GM12878 (cell line): Measurements from ENCODE around the gene CNTN6. TPM values are rescaled to one million over a fixed set of nuclear protein-coding genes. Genes with fewer than 3 reads are reported as not detected.

Source experiments
- ATAC-seq: fragments of 200-7000 bp; cut with Tn5 transposase; 3 replicates; pipeline ENCODE4 v1.9.1; 2020; ENCODE audit warnings: mild to moderate bottlenecking, moderate library complexity
- BruUV-seq: library from RNA; stranded (reverse); fragments of 400-500 nt; replicated peaks from 2 replicates; lab custom pipeline; 2021; lab: Mats Ljungman, UMichigan
- CTCF ChIA-PET: fragments of 300-600 bp; sonication (Branson Sonifier 250); formaldehyde crosslinking; extraction: SDS; loops from one replicate; lab custom pipeline; 2021; ENCODE audit warnings: inconsistent platforms; lab: Yijun Ruan, JAX
- POLR2A ChIA-PET: fragments of 350-600 bp; formaldehyde crosslinking; extraction: SDS; loops from one replicate; lab custom pipeline; 2021; ENCODE audit warnings: inconsistent platforms; lab: Charles Lee
- RAD21 ChIA-PET: fragments of 300-600 bp; sonication (Branson Sonifier 250); formaldehyde crosslinking; loops from one replicate; lab custom pipeline; 2023; ENCODE audit warnings: antibody characterized with exemption; ENCODE audit not compliant: unreplicated experiment; lab: Charles Lee
- SMC1A ChIA-PET: fragments of 300-600 bp; sonication (Branson Sonifier 250); formaldehyde crosslinking; loops from one replicate; lab custom pipeline; 2023; ENCODE audit not compliant: unreplicated experiment, uncharacterized antibody; lab: Charles Lee
- DNase-seq: peaks from one replicate; pipeline ENCODE4 v3.0.0-alpha.2; 2011; ENCODE audit warnings: low read depth, low spot score
- FAIRE-seq: peaks from 3 replicates; lab custom pipeline; 2011; peaks lifted over from hg19 to GRCh38; lab: Jason Lieb, UNC
- H2AFZ ChIP-seq: 2 replicates; pipeline ENCODE4 v1.6.0; 2011; ENCODE audit warnings: low read depth, low read length, control low read depth; ENCODE audit not compliant: control insufficient read depth
- H3K27ac ChIP-seq: 2 replicates; pipeline ENCODE4 v1.5.1; 2011; ENCODE audit warnings: control low read depth; ENCODE audit not compliant: control insufficient read depth, insufficient read depth
- H3K27me3 ChIP-seq, 2 experiments: replicated peaks in 1 of 2; 2 replicates each; pipeline versions ENCODE4 v1.6.0 to v1.6.1; 2011; ENCODE audit warnings: low read length in 1 of 2; ENCODE audit not compliant: control insufficient read depth in 2 of 2, insufficient read depth in 2 of 2
- H3K36me3 ChIP-seq, 2 experiments: 2 replicates each; pipeline ENCODE4 v1.5.1; 2011; ENCODE audit warnings: low read length in 1 of 2; ENCODE audit not compliant: control insufficient read depth in 2 of 2, insufficient read depth in 2 of 2
- H3K4me1 ChIP-seq: 2 replicates; pipeline ENCODE4 v1.6.1; 2011; ENCODE audit warnings: mild to moderate bottlenecking, low read length, moderate library complexity, mixed read lengths; ENCODE audit not compliant: control insufficient read depth, insufficient read depth
- H3K4me2 ChIP-seq: 2 replicates; pipeline ENCODE4 v1.6.0; 2011; ENCODE audit warnings: control low read depth; ENCODE audit not compliant: control insufficient read depth, insufficient read depth
- H3K4me3 ChIP-seq: fragments of 200-600 bp; sonication (generic); 2 replicates; pipeline ENCODE4 v1.5.1; 2016
- H3K79me2 ChIP-seq: 2 replicates; pipeline ENCODE4 v1.6.0; 2011; ENCODE audit warnings: low read length; ENCODE audit not compliant: control insufficient read depth, insufficient read depth
- H3K9ac ChIP-seq: 2 replicates; pipeline ENCODE4 v1.8.0; 2011; ENCODE audit warnings: low read length, control low read depth, mixed read lengths; ENCODE audit not compliant: control insufficient read depth, insufficient read depth
- H3K9me3 ChIP-seq: replicated peaks from 3 replicates; pipeline ENCODE4 v1.5.1; 2011; ENCODE audit warnings: mild to moderate bottlenecking, low read length; ENCODE audit not compliant: control insufficient read depth, insufficient read depth
- H4K20me1 ChIP-seq: 2 replicates; pipeline ENCODE4 v1.6.0; 2011; ENCODE audit not compliant: control insufficient read depth, insufficient read depth
- POLR2AphosphoS2 ChIP-seq: IDR thresholded peaks from 2 replicates; pipeline ENCODE4 v1.6.1; 2011; ENCODE audit warnings: low read depth, mild to moderate bottlenecking, low read length, improper control_type of control experiment, moderate library complexity
- STAT1 ChIP-seq: fragments of 450-650 bp; conservative IDR thresholded peaks from 2 replicates; pipeline ENCODE4 v1.6.1; 2014; ENCODE audit warnings: antibody characterized with exemption, mild to moderate bottlenecking
- ZBED1 ChIP-seq: IDR thresholded peaks from 2 replicates; pipeline ENCODE4 v1.6.1; 2016; ENCODE audit warnings: borderline replicate concordance
- WGBS: methylation state at CpG from one replicate; pipeline ENCODE4 v1.1.6; 2016; ENCODE audit warnings: low lambda C conversion rate; ENCODE audit not compliant: insufficient replicate concordance, insufficient coverage; ENCODE audit errors: missing lambda C conversion rate; 5-methylcytosine and 5-hydroxymethylcytosine counted together
- in situ Hi-C: fragments of 300-500 bp; cut with MboI; formaldehyde crosslinking; loops from 9 replicates; pipeline ENCODE4 v1.14.3; 2018; ENCODE audit warnings: mixed read lengths
- intact Hi-C: fragments of 100-400 bp; cut with micrococcal nuclease; formaldehyde crosslinking; loops from one replicate; pipeline ENCODE4 v1.14.2; 2022; ENCODE audit not compliant: unreplicated experiment
- polyA plus RNA-seq, 11 experiments: library from polyadenylated mRNA; depleted of rRNA in 4 of 11; unstranded in 6 of 11; stranded (reverse) in 5 of 11; fragments of >200 nt; fragmentation: Nextera tagmentation in 4 of 11; fragmentation: Illumina TruSeq in 1 of 11; extraction: Ambion mirVana in 4 of 11; extraction: Trizol in 1 of 11; gene quantifications; 1 replicate in 1 of 11; 2 replicates in 10 of 11; pipeline versions ENCODE4 v1.2.1 to v1.2.3, GENCODE V29; 2011 to 2016; ENCODE audit warnings: inconsistent platforms in 2 of 11, missing spikeins in 2 of 11, low read depth in 1 of 11
- total RNA-seq, 4 experiments: library from RNA; depleted of rRNA in 3 of 4; stranded (reverse); fragments of >200 nt in 3 of 4; fragmentation: Illumina TruSeq in 1 of 4; extraction: Trizol in 1 of 4; gene quantifications; 2 replicates each; pipeline versions ENCODE4 v1.2.1 to v1.2.3, GENCODE V29; 2013 to 2021
- TF ChIP-seq, protein P1 (sequence below): fragments of 450-650 bp; IDR thresholded peaks from 2 replicates; pipeline ENCODE4 v1.6.1; 2017; ENCODE audit warnings: borderline replicate concordance
- TF ChIP-seq, protein P2 (sequence below): fragments of 450-650 bp; IDR thresholded peaks from 2 replicates; pipeline ENCODE4 v1.6.1; 2018; ENCODE audit warnings: borderline replicate concordance, mild to moderate bottlenecking; ENCODE audit not compliant: partially characterized antibody
- TF ChIP-seq, protein P3 (sequence below): fragments of 450-650 bp; IDR thresholded peaks from 2 replicates; pipeline ENCODE4 v1.6.1; 2018; ENCODE audit warnings: mild to moderate bottlenecking, low read depth, moderate library complexity; ENCODE audit not compliant: partially characterized antibody

Gene CNTN6
- total and polyA plus RNA-seq, 10 of the 15 experiments (the other 5 are each of a cell fraction or from before 2014, with no cell fraction given): not detected

DNA sequence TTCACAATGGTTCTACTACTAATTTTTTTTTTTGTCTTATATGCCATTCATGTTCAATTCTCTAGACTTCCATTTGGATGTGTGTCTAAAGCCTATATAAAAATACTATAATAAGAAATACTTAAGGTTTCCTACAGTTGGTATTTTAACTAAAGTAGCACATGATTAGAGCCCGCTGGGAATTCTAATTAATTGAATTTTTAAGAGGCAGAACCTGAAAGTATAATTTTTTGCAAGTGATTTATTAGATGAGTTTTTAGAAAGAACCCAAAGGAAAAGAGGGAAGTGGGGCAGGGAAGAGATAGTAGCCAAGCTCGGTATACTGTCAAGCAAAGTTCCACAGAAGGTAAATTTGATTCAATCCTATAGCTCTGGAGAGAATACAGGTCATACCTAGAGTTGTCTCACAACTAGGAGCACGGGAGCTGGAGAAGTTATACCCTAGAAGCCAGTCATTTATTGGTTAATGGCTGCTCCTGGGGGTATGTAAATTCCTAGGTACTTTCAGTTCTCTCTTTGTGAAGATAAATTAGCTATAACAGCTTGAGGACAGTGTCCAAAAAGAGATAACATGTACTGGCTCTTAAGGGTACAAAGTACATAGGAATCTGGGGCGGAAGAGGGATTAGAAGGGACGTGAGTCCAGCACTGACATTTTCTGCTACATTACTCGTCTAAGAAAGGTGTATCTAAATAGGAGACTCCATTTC lies 225.6 kb downstream of the CNTN6 start:
- in situ Hi-C loops: no loop called here
- H3K27me3 ChIP-seq: no peaks in the 10 kb centered on the region
- H3K4me3 ChIP-seq: no peak overlapping the region
- no peaks in the 10 kb centered on the region for H4K20me1 ChIP-seq
- BruUV-seq: no TSS peak
- intact Hi-C loops: no loop called here
- no peaks in the 10 kb centered on the region for H3K36me3 ChIP-seq
- no peaks in the 10 kb centered on the region for H3K4me1 ChIP-seq
- RAD21 ChIA-PET: no interaction called here
- H2AFZ ChIP-seq: no peak overlapping the region
- ATAC-seq (no peak), FAIRE-seq (no peak), DNase-seq (no peak)
- H3K27ac ChIP-seq: no peak overlapping the region
- H3K4me2 ChIP-seq: no peak overlapping the region
- H3K9me3 ChIP-seq: no peaks in the 10 kb centered on the region
- POLR2A ChIA-PET: no interaction called here
- H3K79me2 ChIP-seq: no peaks in the 10 kb centered on the region
- WGBS: 20% methylated on average over 6 of the region's 6 CpGs
- CTCF ChIA-PET: interaction anchor here (1.2 kb wide), 1 partner anchor 231 kb away, joined by 4 read pairs; no protein-coding TSS in a partner anchor
- H3K9ac ChIP-seq: no peak overlapping the region
- SMC1A ChIA-PET: interaction anchor here (0.6 kb wide), 1 partner anchor 50 kb away, joined by 3 read pairs; no protein-coding TSS in a partner anchor
- no peak for TF ChIP-seq STAT1
- TF ChIP-seq ZBED1: no peak
- no peak for TF ChIP-seq POLR2AphosphoS2
- TF ChIP-seq, protein P1, sequence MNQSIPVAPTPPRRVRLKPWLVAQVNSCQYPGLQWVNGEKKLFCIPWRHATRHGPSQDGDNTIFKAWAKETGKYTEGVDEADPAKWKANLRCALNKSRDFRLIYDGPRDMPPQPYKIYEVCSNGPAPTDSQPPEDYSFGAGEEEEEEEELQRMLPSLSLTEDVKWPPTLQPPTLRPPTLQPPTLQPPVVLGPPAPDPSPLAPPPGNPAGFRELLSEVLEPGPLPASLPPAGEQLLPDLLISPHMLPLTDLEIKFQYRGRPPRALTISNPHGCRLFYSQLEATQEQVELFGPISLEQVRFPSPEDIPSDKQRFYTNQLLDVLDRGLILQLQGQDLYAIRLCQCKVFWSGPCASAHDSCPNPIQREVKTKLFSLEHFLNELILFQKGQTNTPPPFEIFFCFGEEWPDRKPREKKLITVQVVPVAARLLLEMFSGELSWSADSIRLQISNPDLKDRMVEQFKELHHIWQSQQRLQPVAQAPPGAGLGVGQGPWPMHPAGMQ: no peak
- TF ChIP-seq, protein P2, sequence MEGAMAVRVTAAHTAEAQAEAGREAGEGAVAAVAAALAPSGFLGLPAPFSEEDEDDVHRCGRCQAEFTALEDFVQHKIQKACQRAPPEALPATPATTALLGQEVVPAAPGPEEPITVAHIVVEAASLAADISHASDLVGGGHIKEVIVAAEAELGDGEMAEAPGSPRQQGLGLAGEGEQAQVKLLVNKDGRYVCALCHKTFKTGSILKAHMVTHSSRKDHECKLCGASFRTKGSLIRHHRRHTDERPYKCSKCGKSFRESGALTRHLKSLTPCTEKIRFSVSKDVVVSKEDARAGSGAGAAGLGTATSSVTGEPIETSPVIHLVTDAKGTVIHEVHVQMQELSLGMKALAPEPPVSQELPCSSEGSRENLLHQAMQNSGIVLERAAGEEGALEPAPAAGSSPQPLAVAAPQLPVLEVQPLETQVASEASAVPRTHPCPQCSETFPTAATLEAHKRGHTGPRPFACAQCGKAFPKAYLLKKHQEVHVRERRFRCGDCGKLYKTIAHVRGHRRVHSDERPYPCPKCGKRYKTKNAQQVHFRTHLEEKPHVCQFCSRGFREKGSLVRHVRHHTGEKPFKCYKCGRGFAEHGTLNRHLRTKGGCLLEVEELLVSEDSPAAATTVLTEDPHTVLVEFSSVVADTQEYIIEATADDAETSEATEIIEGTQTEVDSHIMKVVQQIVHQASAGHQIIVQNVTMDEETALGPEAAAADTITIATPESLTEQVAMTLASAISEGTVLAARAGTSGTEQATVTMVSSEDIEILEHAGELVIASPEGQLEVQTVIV: no peak
- TF ChIP-seq, protein P3, sequence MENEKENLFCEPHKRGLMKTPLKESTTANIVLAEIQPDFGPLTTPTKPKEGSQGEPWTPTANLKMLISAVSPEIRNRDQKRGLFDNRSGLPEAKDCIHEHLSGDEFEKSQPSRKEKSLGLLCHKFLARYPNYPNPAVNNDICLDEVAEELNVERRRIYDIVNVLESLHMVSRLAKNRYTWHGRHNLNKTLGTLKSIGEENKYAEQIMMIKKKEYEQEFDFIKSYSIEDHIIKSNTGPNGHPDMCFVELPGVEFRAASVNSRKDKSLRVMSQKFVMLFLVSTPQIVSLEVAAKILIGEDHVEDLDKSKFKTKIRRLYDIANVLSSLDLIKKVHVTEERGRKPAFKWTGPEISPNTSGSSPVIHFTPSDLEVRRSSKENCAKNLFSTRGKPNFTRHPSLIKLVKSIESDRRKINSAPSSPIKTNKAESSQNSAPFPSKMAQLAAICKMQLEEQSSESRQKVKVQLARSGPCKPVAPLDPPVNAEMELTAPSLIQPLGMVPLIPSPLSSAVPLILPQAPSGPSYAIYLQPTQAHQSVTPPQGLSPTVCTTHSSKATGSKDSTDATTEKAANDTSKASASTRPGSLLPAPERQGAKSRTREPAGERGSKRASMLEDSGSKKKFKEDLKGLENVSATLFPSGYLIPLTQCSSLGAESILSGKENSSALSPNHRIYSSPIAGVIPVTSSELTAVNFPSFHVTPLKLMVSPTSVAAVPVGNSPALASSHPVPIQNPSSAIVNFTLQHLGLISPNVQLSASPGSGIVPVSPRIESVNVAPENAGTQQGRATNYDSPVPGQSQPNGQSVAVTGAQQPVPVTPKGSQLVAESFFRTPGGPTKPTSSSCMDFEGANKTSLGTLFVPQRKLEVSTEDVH: no peak
